Breast epithelium (tissue), 3 donors: ENCODE measurements around the gene KPNA5.

Experiments
- CTCF ChIP-seq, 3 donors: fragments of 450-650 bp; IDR thresholded peaks; one replicate each; pipeline ENCODE4 v1.5.1; 2016 to 2017; ENCODE audit warnings: antibody characterized with exemption in 3 of 3, mild to moderate bottlenecking in 3 of 3, moderate library complexity in 3 of 3
- POLR2A ChIP-seq: fragments of 450-650 bp; IDR thresholded peaks from one replicate; pipeline ENCODE4 v1.6.1; 2016; ENCODE audit warnings: antibody characterized with exemption, mild to moderate bottlenecking, moderate library complexity

DNA sequence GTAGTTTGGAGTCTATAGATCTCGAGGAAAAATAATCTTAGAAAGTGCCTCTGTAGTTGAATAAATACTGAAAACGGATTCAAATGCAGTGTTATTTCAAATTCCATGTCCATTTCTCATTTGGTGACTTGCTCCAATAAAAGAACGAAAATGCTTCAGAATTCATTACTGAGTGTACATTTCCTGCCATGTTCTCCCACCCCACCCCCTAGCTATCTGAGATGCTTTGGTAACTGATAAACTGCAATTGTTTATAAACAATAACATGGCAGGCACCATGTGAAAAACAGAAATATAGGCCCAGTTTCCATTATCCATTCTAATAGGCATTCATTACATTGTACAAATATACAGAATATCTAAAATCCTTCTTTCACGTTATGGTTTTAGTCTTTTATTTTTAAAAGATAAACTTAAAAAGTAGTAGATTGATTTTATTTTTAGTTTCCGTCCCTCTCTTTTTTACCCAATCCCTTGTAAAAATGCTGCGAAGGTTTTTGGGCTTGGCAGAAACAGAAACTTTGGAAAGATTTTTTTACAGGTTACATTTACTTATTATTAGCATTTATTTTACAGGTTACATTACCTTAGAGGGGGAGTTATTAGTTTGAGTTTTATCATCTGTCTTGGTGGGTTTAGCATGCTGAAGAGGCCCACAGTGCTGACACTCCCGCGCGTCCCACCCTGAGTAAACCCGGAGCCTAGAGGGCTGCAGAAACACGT lies 83.1 kb downstream of the KPNA5 start:
- TF ChIP-seq POLR2A (no peak), CTCF (IDR thresholded peaks at IDR 0.05) (no peak)
